ENCODE results near the gene SHB.

DNA sequence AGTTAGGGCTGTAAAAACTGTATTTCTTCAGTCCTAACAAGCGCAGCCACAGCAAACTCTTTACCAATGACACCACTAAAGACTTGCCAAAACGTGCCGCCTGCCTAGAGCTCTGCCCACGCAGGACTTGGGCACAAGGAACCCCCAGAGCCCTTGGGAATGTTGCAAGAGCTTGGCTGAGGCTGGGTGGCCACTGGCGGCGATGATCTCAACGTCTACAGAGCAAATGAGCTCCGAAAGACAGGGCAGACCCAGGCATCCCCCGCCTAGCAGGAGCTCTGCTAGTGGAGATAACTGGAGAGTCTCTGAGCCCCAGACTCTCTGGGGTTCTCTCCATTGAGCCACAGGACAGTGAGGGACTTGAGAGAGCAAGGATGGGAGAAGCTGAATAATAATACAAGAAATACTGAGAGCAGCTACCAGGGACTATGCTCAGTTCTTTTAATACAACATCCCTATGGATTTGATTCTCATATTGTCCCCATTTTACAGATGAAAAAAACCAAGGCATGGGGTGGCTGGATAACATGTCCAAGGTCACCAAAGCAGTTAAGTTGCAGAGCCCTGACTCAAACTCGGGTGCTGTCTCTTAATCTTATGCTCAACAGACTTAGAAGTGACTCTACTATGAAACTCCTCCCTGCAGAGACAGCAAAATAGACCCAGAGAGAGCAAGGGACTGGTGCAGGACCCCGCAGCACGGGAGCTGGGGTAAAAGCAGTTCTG, 32.5 kb downstream of the SHB start:
- TF ChIP-seq POLR2AphosphoS5 (IDR thresholded peaks at IDR 0.05; ENCODE audit: low read depth, low read length) = no peak
- TF ChIP-seq, protein P1, sequence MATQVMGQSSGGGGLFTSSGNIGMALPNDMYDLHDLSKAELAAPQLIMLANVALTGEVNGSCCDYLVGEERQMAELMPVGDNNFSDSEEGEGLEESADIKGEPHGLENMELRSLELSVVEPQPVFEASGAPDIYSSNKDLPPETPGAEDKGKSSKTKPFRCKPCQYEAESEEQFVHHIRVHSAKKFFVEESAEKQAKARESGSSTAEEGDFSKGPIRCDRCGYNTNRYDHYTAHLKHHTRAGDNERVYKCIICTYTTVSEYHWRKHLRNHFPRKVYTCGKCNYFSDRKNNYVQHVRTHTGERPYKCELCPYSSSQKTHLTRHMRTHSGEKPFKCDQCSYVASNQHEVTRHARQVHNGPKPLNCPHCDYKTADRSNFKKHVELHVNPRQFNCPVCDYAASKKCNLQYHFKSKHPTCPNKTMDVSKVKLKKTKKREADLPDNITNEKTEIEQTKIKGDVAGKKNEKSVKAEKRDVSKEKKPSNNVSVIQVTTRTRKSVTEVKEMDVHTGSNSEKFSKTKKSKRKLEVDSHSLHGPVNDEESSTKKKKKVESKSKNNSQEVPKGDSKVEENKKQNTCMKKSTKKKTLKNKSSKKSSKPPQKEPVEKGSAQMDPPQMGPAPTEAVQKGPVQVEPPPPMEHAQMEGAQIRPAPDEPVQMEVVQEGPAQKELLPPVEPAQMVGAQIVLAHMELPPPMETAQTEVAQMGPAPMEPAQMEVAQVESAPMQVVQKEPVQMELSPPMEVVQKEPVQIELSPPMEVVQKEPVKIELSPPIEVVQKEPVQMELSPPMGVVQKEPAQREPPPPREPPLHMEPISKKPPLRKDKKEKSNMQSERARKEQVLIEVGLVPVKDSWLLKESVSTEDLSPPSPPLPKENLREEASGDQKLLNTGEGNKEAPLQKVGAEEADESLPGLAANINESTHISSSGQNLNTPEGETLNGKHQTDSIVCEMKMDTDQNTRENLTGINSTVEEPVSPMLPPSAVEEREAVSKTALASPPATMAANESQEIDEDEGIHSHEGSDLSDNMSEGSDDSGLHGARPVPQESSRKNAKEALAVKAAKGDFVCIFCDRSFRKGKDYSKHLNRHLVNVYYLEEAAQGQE (IDR thresholded peaks at IDR 0.05; ENCODE audit: insufficient read depth in 1 of 2, low read depth in 2 of 2, low read length in 2 of 2) = no peak
- TF ChIP-seq SIN3A (IDR thresholded peaks at IDR 0.05; ENCODE audit: borderline replicate concordance, insufficient read depth, low read length) = no peak
- TF ChIP-seq TAF1 (IDR thresholded peaks at IDR 0.05; ENCODE audit: borderline replicate concordance, insufficient read depth, low read length) = no peak
- TF ChIP-seq FOXP2 (optimal IDR thresholded peaks at IDR 0.05; ENCODE audit: borderline replicate concordance, extremely low read depth, extremely low read length, insufficient read depth) = no peak
